ENCODE results near the gene C11orf97. TPM values are rescaled to one million over a fixed set of nuclear protein-coding genes. Genes with fewer than 3 reads are reported as not detected.

Gene C11orf97
- total RNA-seq, 4 donors from 2014 or later: not detected

GRCh38 chr11:94576306-94576705 lies 64.0 kb downstream of the C11orf97 start:
- 79 to 83% methylated on average over 5 of the region's 5 CpGs for WGBS, 2 donors
- no peak for DNase-seq (ENCODE audit: low spot score in 2 of 2)
- no peak for TF ChIP-seq CTCF (IDR thresholded peaks at IDR 0.05)
- TF ChIP-seq POLR2A (IDR thresholded peaks at IDR 0.05): no peak

GRCh38 chr11:94577841-94578240 lies 65.6 kb downstream of the C11orf97 start:
- intact Hi-C loops (cut with DNase I; ENCODE audit: low total_unique reads): no loop called here
- 46 to 69% methylated on average over 3 of the region's 3 CpGs for WGBS, 2 donors
- no peak for DNase-seq (ENCODE audit: low spot score in 2 of 2)
- no peak overlapping the region for H3K4me3 ChIP-seq (ENCODE audit: low read depth, poor library complexity, severe bottlenecking)
- no peak for TF ChIP-seq POLR2A (IDR thresholded peaks at IDR 0.05)
- no peak for TF ChIP-seq CTCF (IDR thresholded peaks at IDR 0.05)

More at GRCh38 chr11:94576306-94576705, 64.0 kb downstream of the C11orf97 start:
- no peak overlapping the region for H3K4me3 ChIP-seq (ENCODE audit: low read depth, poor library complexity, severe bottlenecking)
- intact Hi-C loops (cut with DNase I; ENCODE audit: low total_unique reads): no loop called here

MicroRNAs encoded within 50 kb of the gene (microRNA counts, 767-probe panel; counts per million panel counts)
- microRNA hsa-miR-548l: 0 to 358 counts per million in 2 donors

Small RNA genes lying within 50 kb of the gene (microRNA-seq; reads per million reads assigned to microRNA genes)
- 8.8 to 19.3 reads per million in 2 donors for gene MIR548L (ENCODE audit: borderline number of aligned reads in 1 of 2, borderline replicate concordance in 2 of 2)

Other genes with a start within 250 kb of the C11orf97 start
- gene IZUMO1R, start 207.9 kb upstream of the C11orf97 start, total RNA-seq: not detected
- under 1 TPM in 1 of 4 donors, not detected in 3; 0.29 TPM for gene GPR83, start 111.0 kb upstream of the C11orf97 start, total RNA-seq
- gene MRE11, start 18.6 kb upstream of the C11orf97 start, total RNA-seq: 10 to 100 TPM; 11.7 to 25.3 (median 13.4) TPM
- 10 to 100 TPM in 3 of 4 donors, 1 to 10 TPM in 1; 7.1 to 19.6 (median 15.4) TPM for gene ANKRD49, start 18.5 kb upstream of the C11orf97 start, total RNA-seq
- gene FUT4, start 31.5 kb downstream of the C11orf97 start, total RNA-seq: 1 to 10 TPM; 1.2 to 4.5 (median 2.3) TPM
- 1 to 10 TPM in 3 of 4 donors, under 1 TPM in 1; 0.67 to 3.3 (median 1.6) TPM for gene PIWIL4, start 54.9 kb downstream of the C11orf97 start, total RNA-seq

Measured in lower leg skin (tissue), 4 donors.